Endothelial cell of umbilical vein (primary cell): Measurements from ENCODE around the gene EPHA4. TPM values are rescaled to one million over a fixed set of nuclear protein-coding genes. Genes with fewer than 3 reads are reported as not detected.
A peak's percentile ranks its signal among the peaks of the same experiment; 100 is the strongest.

Experiments used
- BruUV-seq: library from RNA; stranded (reverse); fragments of 400-500 nt; replicated peaks from 2 replicates; lab custom pipeline; 2021; lab: Mats Ljungman, UMichigan
- CTCF ChIA-PET: fragments of 300-600, 350-600 bp; sonication (Branson Sonifier 250); formaldehyde crosslinking; loops from one replicate; lab custom pipeline; 2021; ENCODE audit warnings: antibody characterized with exemption, inconsistent platforms; lab: Charles Lee
- POLR2A ChIA-PET: fragments of 300-600, 350-600 bp; sonication (Branson Sonifier 250); formaldehyde crosslinking; loops from one replicate; lab custom pipeline; 2021; ENCODE audit warnings: antibody characterized with exemption, inconsistent platforms; lab: Charles Lee
- DNase-seq: peaks from one replicate; pipeline ENCODE4 v3.0.0-alpha.2; 2011; ENCODE audit warnings: low read depth, low spot score
- FAIRE-seq: peaks from 2 replicates; lab custom pipeline; 2011; peaks lifted over from hg19 to GRCh38; lab: Jason Lieb, UNC
- H2AFZ ChIP-seq: 2 replicates; pipeline ENCODE4 v1.6.0; 2012; ENCODE audit warnings: low read depth, low read length, control low read depth, inconsistent platforms
- H3K27ac ChIP-seq: 2 replicates; pipeline ENCODE4 v1.5.1; 2011; ENCODE audit warnings: low read depth, mild to moderate bottlenecking, control low read depth, low read length, moderate library complexity; ENCODE audit not compliant: insufficient read depth
- H3K27me3 ChIP-seq, 2 experiments: 2 replicates each; pipeline versions ENCODE4 v1.6.0 to v1.6.1; 2011; ENCODE audit warnings: low read length in 2 of 2, mixed read lengths in 1 of 2; ENCODE audit not compliant: control insufficient read depth in 2 of 2, insufficient read depth in 2 of 2
- H3K36me3 ChIP-seq, 2 experiments: 2 replicates in 1 of 2; 3 replicates in 1 of 2; pipeline ENCODE4 v1.5.1; 2011; ENCODE audit warnings: low read length in 2 of 2, mild to moderate bottlenecking in 1 of 2, moderate library complexity in 1 of 2; ENCODE audit not compliant: control insufficient read depth in 2 of 2, insufficient read depth in 2 of 2; ENCODE audit errors: extremely low read depth in 1 of 2
- H3K4me1 ChIP-seq: 3 replicates; pipeline ENCODE4 v1.5.1; 2011; ENCODE audit warnings: mild to moderate bottlenecking, low read length; ENCODE audit not compliant: control insufficient read depth, insufficient read depth; ENCODE audit errors: extremely low read depth
- H3K4me2 ChIP-seq: 2 replicates; pipeline ENCODE4 v1.6.1; 2011; ENCODE audit warnings: low read length, control low read depth, mixed read lengths; ENCODE audit not compliant: insufficient read depth
- H3K4me3 ChIP-seq, 3 experiments: fragments of 200-600 bp in 1 of 3; sonication (generic), shearing (Covaris generic) in 1 of 3; replicated peaks in 1 of 3; 2 replicates each; pipeline ENCODE4 v1.5.1; 2011 to 2016; ENCODE audit warnings: control low read depth in 3 of 3, low read length in 3 of 3, mild to moderate bottlenecking in 2 of 3, inconsistent platforms in 1 of 3, low read depth in 1 of 3, moderate library complexity in 1 of 3; ENCODE audit not compliant: insufficient read depth in 1 of 3
- H3K79me2 ChIP-seq: 2 replicates; pipeline ENCODE4 v1.6.0; 2012; ENCODE audit warnings: low read length, inconsistent platforms; ENCODE audit not compliant: control insufficient read depth, insufficient read depth
- H3K9ac ChIP-seq: replicated peaks from 2 replicates; pipeline ENCODE3; 2011; ENCODE audit warnings: low read length, control low read depth; ENCODE audit not compliant: insufficient read depth; ENCODE audit errors: extremely low read depth
- H3K9me1 ChIP-seq: replicated peaks from 3 replicates; pipeline ENCODE4 v1.6.0; 2011; ENCODE audit warnings: mild to moderate bottlenecking, low read length; ENCODE audit not compliant: control insufficient read depth, insufficient read depth; ENCODE audit errors: extremely low read depth
- H3K9me3 ChIP-seq: replicated peaks from 2 replicates; pipeline ENCODE4 v1.5.1; 2012; ENCODE audit warnings: low read length, inconsistent platforms; ENCODE audit not compliant: control insufficient read depth, insufficient read depth
- H4K20me1 ChIP-seq: replicated peaks from 2 replicates; pipeline ENCODE3; 2011; ENCODE audit warnings: mild to moderate bottlenecking, low read length; ENCODE audit not compliant: control insufficient read depth, insufficient read depth; ENCODE audit errors: extremely low read depth
- EZH2 ChIP-seq: IDR thresholded peaks from 2 replicates; pipeline ENCODE4 v1.6.1; 2012; ENCODE audit warnings: borderline replicate concordance, low read depth, mild to moderate bottlenecking, moderate library complexity, low read length, inconsistent platforms; ENCODE audit not compliant: severe bottlenecking
- FOS ChIP-seq: IDR thresholded peaks from 2 replicates; pipeline ENCODE4 v1.6.1; 2011; ENCODE audit warnings: mild to moderate bottlenecking, low read length, moderate library complexity, borderline replicate concordance; ENCODE audit not compliant: insufficient read depth
- GATA2 ChIP-seq: IDR thresholded peaks from 2 replicates; pipeline ENCODE4 v1.7.0; 2011; ENCODE audit warnings: low read depth, mild to moderate bottlenecking, moderate library complexity, mixed read lengths, low read length; ENCODE audit not compliant: insufficient read length, insufficient read depth
- JUN ChIP-seq: IDR thresholded peaks from 2 replicates; pipeline ENCODE4 v1.6.1; 2011; ENCODE audit warnings: borderline replicate concordance, low read depth; ENCODE audit not compliant: insufficient read length, insufficient read depth
- MYC ChIP-seq: IDR thresholded peaks from one replicate; pipeline ENCODE4 v1.6.1; 2011; ENCODE audit warnings: mild to moderate bottlenecking, low read depth, low read length
- POLR2AphosphoS5 ChIP-seq: IDR thresholded peaks from 2 replicates; pipeline ENCODE4 v1.6.1; 2012; ENCODE audit warnings: low read depth, mild to moderate bottlenecking, control low read depth, low read length, moderate library complexity; ENCODE audit not compliant: insufficient read depth
- dilution Hi-C: fragments of 300-500 bp; cut with MboI; formaldehyde crosslinking; loops from one replicate; pipeline ENCODE4 v1.15.0; 2019; ENCODE audit warnings: low sequenced_read_pairs; ENCODE audit not compliant: extremely low pct_ligation_motif_present
- intact Hi-C: fragments of 100-400 bp; cut with micrococcal nuclease; formaldehyde crosslinking; loops from one replicate; pipeline ENCODE4 v1.10.0; 2022
- polyA plus RNA-seq, 4 experiments: library from polyadenylated mRNA; depleted of rRNA in 3 of 4; stranded (reverse) in 3 of 4; unstranded in 1 of 4; fragments of >200 nt; gene quantifications; 2 replicates each; pipeline versions ENCODE4 v1.2.1 to v1.2.3, GENCODE V29; 2011 to 2012; ENCODE audit warnings: missing spikeins in 1 of 4
- total RNA-seq: library from RNA; stranded (reverse); gene quantifications from 2 replicates; pipeline ENCODE4 v1.2.3, GENCODE V29; 2021
- TF ChIP-seq, protein P1 (sequence below), 2 donors: IDR thresholded peaks; 1 replicate in 1 of 2; 2 replicates in 1 of 2; pipeline ENCODE4 v1.5.1; 2011; ENCODE audit warnings: low read length in 2 of 2, mild to moderate bottlenecking in 2 of 2, moderate library complexity in 2 of 2, control low read depth in 1 of 2, inconsistent platforms in 1 of 2, low read depth in 1 of 2; ENCODE audit not compliant: insufficient read depth in 1 of 2; ENCODE audit errors: extremely low read depth in 1 of 2

The EPHA4 gene
- total and polyA plus RNA-seq, 2 donors (not counting 3 experiments of a cell fraction or from before 2014, with no cell fraction given), result 11.9 to 19.8 TPM

DNA sequence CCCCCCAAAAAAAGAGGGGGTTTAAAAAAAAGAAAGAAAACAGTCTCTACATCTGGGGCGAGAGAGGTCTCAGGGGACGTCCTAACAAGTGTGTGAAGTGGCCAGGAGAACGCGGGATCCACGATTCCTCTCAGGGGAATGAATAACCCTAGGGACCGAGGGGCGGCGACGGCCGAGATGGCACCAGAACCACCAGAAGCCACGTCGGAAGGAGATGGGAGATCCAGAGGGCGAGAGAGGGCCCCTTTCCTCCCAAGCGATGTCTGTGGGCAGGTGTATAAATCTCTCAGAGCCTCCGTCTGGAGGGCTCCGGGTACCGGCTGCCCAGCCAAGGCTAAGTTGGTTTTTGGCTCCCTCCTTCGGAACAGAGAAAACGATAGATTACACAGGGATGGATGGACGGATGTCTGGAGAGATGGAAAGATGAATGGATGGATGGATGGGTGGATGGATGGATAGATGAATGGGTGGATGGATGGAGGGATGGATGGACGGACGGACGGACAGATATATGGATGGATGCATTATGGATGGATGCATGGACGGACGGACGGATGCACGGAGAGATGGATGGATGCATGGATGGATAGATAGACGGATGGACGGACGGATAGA lies 1.7 kb downstream of the EPHA4 start:
- peak; percentile 78 for FAIRE-seq
- DNase-seq, result peak; percentile 50
- H3K27me3 ChIP-seq, result peaks cover 2 to 8% of the 10 kb centered on the region in 2 experiments
- H3K79me2 ChIP-seq, result peaks cover 13% of the 10 kb centered on the region
- no peak overlapping the region for H3K9ac ChIP-seq
- no peaks in the 10 kb centered on the region for H3K36me3 ChIP-seq
- peak overlapping the region; percentile 21 for H3K4me2 ChIP-seq
- TSS peak; percentile 34 for BruUV-seq
- H3K4me3 ChIP-seq, result peak overlapping the region in 2 of 3 experiments; percentile 28 to 67
- intact Hi-C loops (loop anchor here (5.0 to 10.0 kb wide), 3 partner anchors 183 to 483 kb away; no protein-coding TSS in a partner anchor), dilution Hi-C loops (no loop called here)
- H3K9me3 ChIP-seq, result no peaks in the 10 kb centered on the region
- ChIA-PET POLR2A (no interaction called here), CTCF (no interaction called here)
- no peaks in the 10 kb centered on the region for H3K9me1 ChIP-seq
- TF ChIP-seq MYC (no peak), POLR2AphosphoS5 (no peak), GATA2 (no peak), FOS (no peak), EZH2 (no peak), JUN (no peak)
- TF ChIP-seq, protein P1, sequence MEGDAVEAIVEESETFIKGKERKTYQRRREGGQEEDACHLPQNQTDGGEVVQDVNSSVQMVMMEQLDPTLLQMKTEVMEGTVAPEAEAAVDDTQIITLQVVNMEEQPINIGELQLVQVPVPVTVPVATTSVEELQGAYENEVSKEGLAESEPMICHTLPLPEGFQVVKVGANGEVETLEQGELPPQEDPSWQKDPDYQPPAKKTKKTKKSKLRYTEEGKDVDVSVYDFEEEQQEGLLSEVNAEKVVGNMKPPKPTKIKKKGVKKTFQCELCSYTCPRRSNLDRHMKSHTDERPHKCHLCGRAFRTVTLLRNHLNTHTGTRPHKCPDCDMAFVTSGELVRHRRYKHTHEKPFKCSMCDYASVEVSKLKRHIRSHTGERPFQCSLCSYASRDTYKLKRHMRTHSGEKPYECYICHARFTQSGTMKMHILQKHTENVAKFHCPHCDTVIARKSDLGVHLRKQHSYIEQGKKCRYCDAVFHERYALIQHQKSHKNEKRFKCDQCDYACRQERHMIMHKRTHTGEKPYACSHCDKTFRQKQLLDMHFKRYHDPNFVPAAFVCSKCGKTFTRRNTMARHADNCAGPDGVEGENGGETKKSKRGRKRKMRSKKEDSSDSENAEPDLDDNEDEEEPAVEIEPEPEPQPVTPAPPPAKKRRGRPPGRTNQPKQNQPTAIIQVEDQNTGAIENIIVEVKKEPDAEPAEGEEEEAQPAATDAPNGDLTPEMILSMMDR (IDR thresholded peaks at IDR 0.05; ENCODE audit: extremely low read depth in 1 of 2, insufficient read depth in 1 of 2, low read depth in 1 of 2, low read length in 2 of 2), result peak in 1 of 2 donors; percentile 20
- H2AFZ ChIP-seq, result no peak overlapping the region
- H3K27ac ChIP-seq, result no peak overlapping the region
- H3K4me1 ChIP-seq, result peaks cover 10% of the 10 kb centered on the region
- H4K20me1 ChIP-seq, result no peaks in the 10 kb centered on the region
